ENCODE data around the gene PLGRKT.
A peak's percentile ranks its signal among the peaks of the same experiment; 100 is the strongest.

The PLGRKT gene

DNA sequence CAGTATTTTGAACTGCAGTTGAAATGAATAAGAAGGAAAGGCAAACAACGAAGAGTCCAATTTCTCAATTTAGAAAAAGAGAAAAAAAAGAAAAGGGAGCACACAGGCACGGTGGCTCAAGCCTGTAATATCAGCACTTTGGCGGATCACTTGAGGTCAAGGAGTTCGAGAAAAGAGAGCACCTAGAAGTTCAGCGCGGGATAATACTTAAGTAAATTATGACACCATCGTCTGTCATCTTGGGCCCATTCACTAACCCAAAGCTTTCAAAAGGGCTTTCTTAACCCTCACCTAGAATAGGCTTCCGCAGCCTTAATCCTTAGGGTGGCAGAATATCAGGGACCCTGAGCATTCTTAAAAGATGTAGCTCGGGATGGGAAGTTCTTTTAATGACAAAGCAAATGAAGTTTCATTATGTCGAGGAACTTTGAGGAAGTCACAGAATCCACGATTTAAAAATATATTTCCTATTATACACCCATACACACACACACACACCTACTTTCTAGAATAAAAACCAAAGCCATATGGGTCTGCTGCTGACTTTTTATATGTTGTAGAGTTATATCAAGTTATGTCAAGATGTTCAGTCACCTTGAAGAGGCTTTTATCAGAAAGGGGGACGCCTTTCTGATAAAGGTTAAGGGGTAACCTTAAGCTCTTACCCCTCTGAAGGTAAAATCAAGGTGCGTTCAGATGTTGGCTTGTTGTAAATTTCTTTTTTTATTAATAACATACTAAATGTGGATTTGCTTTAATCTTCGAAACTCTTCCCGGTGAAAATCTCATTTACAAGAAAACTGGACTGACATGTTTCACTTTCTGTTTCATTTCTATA, 12.0 kb upstream of the PLGRKT start:
- Mint-ChIP-seq H3K4me3 (peak overlapping the region; percentile 81), H3K36me3 (ENCODE audit: low read depth) (no peaks in the 10 kb centered on the region), H3K9me3 (no peaks in the 10 kb centered on the region), H3K27ac (no peak overlapping the region), H3K4me1 (peaks cover 5% of the 10 kb centered on the region), H3K27me3 (ENCODE audit: low read depth, poor library complexity) (peaks cover 34% of the 10 kb centered on the region)
- no peak for DNase-seq
- TF ChIP-seq, protein P1, sequence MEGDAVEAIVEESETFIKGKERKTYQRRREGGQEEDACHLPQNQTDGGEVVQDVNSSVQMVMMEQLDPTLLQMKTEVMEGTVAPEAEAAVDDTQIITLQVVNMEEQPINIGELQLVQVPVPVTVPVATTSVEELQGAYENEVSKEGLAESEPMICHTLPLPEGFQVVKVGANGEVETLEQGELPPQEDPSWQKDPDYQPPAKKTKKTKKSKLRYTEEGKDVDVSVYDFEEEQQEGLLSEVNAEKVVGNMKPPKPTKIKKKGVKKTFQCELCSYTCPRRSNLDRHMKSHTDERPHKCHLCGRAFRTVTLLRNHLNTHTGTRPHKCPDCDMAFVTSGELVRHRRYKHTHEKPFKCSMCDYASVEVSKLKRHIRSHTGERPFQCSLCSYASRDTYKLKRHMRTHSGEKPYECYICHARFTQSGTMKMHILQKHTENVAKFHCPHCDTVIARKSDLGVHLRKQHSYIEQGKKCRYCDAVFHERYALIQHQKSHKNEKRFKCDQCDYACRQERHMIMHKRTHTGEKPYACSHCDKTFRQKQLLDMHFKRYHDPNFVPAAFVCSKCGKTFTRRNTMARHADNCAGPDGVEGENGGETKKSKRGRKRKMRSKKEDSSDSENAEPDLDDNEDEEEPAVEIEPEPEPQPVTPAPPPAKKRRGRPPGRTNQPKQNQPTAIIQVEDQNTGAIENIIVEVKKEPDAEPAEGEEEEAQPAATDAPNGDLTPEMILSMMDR (IDR thresholded peaks at IDR 0.05), result no peak

DNA sequence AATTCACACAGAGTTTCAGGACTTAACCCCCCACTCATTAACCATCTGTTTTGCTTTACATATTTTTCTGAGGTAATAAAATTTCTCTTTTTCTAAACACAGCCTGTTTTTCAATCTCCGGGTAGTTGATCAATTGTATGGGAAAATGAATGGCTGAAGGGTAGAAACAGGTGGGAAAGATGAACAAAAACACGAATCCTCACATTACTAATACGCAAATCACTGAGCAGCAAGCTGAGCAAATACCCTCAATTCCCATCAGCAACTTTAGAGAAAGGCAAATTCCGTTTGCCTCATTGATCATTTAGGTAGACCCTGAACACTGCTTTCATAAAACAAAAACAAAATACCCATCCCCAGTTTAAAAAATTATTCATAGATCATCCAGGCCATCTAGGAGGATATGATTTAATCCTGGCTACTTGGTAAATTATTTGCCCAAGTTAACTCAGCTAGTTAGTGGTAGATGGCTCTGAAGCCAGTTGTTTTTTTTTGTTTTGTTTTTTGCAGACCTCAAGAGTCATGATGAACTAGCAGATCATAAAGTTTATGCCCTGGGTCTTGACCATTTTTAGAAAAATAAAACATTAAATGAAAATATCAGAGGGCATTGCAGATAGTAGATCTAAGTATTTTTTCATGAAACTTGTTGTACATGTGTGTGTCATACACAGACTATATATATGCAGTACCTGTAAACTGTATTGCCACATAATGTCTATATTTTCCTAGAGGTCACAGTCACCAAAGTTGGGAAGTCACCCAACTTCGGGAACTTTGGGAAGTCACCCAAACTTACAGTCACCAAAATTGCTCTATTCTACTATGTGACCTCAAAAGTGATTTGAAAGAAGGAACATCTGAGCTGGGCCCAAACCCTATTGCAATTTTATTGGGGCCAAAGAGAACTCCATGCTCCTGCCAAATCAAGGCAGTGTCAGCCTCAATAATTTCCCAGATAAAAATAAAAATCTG, 11.0 kb upstream of the PLGRKT start:
- TF ChIP-seq, protein P1 (IDR thresholded peaks at IDR 0.05), result no peak
- peaks cover 5% of the 10 kb centered on the region for H3K4me1 Mint-ChIP-seq
- DNase-seq, result no peak
- H3K27ac Mint-ChIP-seq, result no peak overlapping the region
- H3K27me3 Mint-ChIP-seq (ENCODE audit: low read depth, poor library complexity), result peaks cover 36% of the 10 kb centered on the region
- no peak overlapping the region for H3K4me3 Mint-ChIP-seq
- no peaks in the 10 kb centered on the region for H3K9me3 Mint-ChIP-seq
- no peaks in the 10 kb centered on the region for H3K36me3 Mint-ChIP-seq (ENCODE audit: low read depth)

DNA sequence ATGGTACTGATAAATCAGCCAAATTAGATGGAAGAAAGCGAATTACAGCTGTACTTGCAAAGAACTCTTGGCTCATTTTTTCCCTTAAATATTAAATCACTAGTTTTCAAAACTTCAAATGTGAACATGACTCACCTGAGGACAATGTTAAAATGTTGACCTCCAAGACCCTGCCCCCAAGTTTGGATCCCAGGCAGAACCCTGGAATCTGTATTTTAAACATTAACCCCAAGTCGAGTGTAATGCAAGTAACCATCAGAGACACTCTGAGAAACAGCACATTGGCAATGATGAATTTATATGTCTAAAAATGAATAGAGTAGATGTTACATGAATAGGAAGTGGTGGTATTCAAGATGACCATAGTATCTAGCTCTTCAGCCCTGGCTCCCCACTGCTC, 10.3 kb upstream of the PLGRKT start:
- H3K9me3 Mint-ChIP-seq, result no peaks in the 10 kb centered on the region
- H3K4me1 Mint-ChIP-seq, result peaks cover 5% of the 10 kb centered on the region
- H3K36me3 Mint-ChIP-seq (ENCODE audit: low read depth), result no peaks in the 10 kb centered on the region
- H3K27me3 Mint-ChIP-seq (ENCODE audit: low read depth, poor library complexity), result peaks cover 38% of the 10 kb centered on the region
- TF ChIP-seq, protein P1 (IDR thresholded peaks at IDR 0.05), result no peak
- no peak for DNase-seq
- H3K4me3 Mint-ChIP-seq, result no peak overlapping the region
- H3K27ac Mint-ChIP-seq, result no peak overlapping the region

DNA sequence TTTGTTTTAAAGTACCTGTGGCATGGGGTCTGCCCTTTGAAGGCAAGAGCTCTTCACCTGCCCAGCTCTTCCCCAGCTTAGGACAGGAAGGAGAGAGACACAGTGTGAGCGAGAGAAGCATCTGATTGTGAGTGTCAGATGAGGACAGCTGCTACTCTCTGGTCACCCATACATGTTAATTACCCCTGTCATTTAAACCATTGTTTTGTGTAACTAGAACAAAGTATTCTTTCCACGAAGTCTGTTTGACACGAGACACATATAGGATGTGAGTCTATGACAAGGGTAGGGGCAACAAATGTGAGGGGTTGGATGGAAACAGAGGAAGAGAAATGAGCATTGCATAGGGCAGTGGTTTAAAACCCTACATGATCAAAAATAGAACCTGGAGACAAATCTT, 9.6 kb upstream of the PLGRKT start:
- DNase-seq, result no peak
- TF ChIP-seq, protein P1 (IDR thresholded peaks at IDR 0.05), result no peak
- H3K36me3 Mint-ChIP-seq (ENCODE audit: low read depth), result no peaks in the 10 kb centered on the region
- peaks cover 38% of the 10 kb centered on the region for H3K27me3 Mint-ChIP-seq (ENCODE audit: low read depth, poor library complexity)
- no peak overlapping the region for H3K27ac Mint-ChIP-seq
- H3K4me1 Mint-ChIP-seq, result peaks cover 5% of the 10 kb centered on the region
- H3K9me3 Mint-ChIP-seq, result no peaks in the 10 kb centered on the region
- H3K4me3 Mint-ChIP-seq, result no peak overlapping the region

DNA sequence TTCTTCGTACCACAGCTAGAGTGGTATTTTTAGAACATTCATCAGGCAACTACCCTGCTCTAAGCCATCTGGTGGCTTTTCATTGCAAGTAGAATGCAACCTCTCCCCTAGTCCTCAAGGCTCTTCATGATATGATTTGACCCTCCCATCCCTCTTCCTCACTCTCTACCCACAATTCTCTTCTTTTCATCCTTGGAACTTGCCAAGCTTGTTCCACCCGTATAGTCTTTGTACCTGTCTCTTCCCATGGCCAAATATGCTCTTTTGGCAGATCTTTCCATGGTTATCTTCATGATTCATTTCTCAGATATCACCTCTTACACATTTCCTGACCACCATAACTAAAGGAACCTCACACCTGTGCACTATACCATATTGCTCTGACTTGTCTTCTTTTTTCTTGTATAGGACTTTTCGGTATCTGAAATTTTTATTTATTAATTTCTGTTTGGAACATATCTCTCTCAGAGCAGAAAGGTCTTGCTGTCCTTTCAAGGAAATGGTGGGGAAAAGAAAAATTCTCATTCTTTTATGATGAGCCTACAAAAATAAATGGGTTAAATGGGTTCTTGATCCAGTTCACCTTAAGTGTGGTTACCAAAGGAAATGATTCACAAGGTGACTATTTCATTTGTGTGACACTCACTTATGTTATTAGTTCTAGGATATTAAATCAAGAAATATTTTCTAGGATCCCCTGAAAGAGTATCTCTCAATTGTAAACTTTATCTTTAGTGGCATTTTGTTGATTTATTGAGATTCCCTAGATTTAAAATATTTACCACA, 8.9 kb upstream of the PLGRKT start:
- TF ChIP-seq, protein P1 (IDR thresholded peaks at IDR 0.05), result no peak
- H3K4me1 Mint-ChIP-seq, result peaks cover 5% of the 10 kb centered on the region
- H3K27me3 Mint-ChIP-seq (ENCODE audit: low read depth, poor library complexity), result peaks cover 36% of the 10 kb centered on the region
- DNase-seq, result no peak
- no peak overlapping the region for H3K27ac Mint-ChIP-seq
- H3K4me3 Mint-ChIP-seq, result no peak overlapping the region
- H3K9me3 Mint-ChIP-seq, result no peaks in the 10 kb centered on the region
- H3K36me3 Mint-ChIP-seq (ENCODE audit: low read depth), result no peaks in the 10 kb centered on the region
